ENCODE results near the gene FBXL7.

DNA sequence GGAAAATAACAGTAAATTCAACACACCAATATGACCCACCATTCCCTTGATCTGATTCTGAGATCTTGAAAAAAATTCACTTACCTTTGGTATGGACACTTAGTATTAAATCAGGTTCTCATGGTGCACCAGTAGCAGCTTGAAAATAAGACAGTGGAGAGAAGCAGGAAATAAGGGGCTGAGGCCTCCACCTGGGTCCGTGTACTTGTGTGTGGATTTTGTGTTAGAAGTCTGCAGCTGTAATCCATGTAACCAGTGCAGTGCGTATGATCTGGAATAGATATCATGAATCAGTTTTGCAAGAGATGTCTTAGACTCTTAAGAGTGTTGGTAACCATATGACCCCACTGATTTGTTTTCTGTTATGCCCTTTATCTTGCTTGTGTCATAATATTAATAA is 107.1 kb downstream of the FBXL7 start:
- TF ChIP-seq, protein P1, sequence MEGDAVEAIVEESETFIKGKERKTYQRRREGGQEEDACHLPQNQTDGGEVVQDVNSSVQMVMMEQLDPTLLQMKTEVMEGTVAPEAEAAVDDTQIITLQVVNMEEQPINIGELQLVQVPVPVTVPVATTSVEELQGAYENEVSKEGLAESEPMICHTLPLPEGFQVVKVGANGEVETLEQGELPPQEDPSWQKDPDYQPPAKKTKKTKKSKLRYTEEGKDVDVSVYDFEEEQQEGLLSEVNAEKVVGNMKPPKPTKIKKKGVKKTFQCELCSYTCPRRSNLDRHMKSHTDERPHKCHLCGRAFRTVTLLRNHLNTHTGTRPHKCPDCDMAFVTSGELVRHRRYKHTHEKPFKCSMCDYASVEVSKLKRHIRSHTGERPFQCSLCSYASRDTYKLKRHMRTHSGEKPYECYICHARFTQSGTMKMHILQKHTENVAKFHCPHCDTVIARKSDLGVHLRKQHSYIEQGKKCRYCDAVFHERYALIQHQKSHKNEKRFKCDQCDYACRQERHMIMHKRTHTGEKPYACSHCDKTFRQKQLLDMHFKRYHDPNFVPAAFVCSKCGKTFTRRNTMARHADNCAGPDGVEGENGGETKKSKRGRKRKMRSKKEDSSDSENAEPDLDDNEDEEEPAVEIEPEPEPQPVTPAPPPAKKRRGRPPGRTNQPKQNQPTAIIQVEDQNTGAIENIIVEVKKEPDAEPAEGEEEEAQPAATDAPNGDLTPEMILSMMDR (IDR thresholded peaks at IDR 0.05) = no peak
- no peak for TF ChIP-seq POLR2A (IDR thresholded peaks at IDR 0.05)

Data from right lobe of liver (tissue), 4 donors.